HepG2 (cell line): ENCODE data around the gene CLK4. TPM values are rescaled to one million over a fixed set of nuclear protein-coding genes. Genes with fewer than 3 reads are reported as not detected.

Experiments
- ATAC-seq: fragments of 200-7000 bp; cut with Tn5 transposase; 3 replicates; pipeline ENCODE4 v1.9.1; 2020; ENCODE audit warnings: mild to moderate bottlenecking, moderate library complexity
- BruUV-seq: library from RNA; stranded (reverse); fragments of 400-500 nt; replicated peaks from 2 replicates; lab custom pipeline; 2021; lab: Mats Ljungman, UMichigan
- CTCF ChIA-PET: fragments of 300-600 bp; formaldehyde crosslinking; extraction: SDS; loops from one replicate; lab custom pipeline; 2021; ENCODE audit warnings: low total read pairs, inconsistent platforms, low intra/inter-chr PET ratio; lab: Yijun Ruan, JAX
- POLR2A ChIA-PET: fragments of 350-600 bp; sonication (Branson Sonifier 250); formaldehyde crosslinking; loops from one replicate; lab custom pipeline; 2020; ENCODE audit warnings: antibody characterized with exemption, inconsistent platforms; lab: Yijun Ruan, JAX
- DNase-seq: peaks from one replicate; pipeline ENCODE4 v3.0.0-alpha.2; 2015; ENCODE audit warnings: low spot score
- FAIRE-seq: peaks from 3 replicates; lab custom pipeline; 2011; peaks lifted over from hg19 to GRCh38; lab: Jason Lieb, UNC
- H2AFZ ChIP-seq: one replicate; pipeline ENCODE4 v1.6.1; 2011; ENCODE audit warnings: low read length, inconsistent platforms
- H3K27ac ChIP-seq: fragments of 300-600 bp; 3 replicates; pipeline ENCODE4 v1.8.0; 2011; ENCODE audit warnings: mixed run types, mild to moderate bottlenecking, mixed read lengths, low read length, inconsistent platforms; ENCODE audit not compliant: insufficient read depth; ENCODE audit errors: extremely low read length
- H3K27me3 ChIP-seq, 2 experiments: fragments of 200-600 bp in 1 of 2; 2 replicates in 1 of 2; 3 replicates in 1 of 2; pipeline versions ENCODE4 v1.6.0 to v1.8.0; 2011; ENCODE audit warnings: low read length in 2 of 2, mild to moderate bottlenecking in 2 of 2, moderate library complexity in 2 of 2, inconsistent platforms in 1 of 2; ENCODE audit not compliant: insufficient read depth in 2 of 2, control insufficient read depth in 1 of 2
- H3K36me3 ChIP-seq, 2 experiments: fragments of 200-600 bp in 1 of 2; replicated peaks in 1 of 2; 2 replicates in 1 of 2; 3 replicates in 1 of 2; pipeline versions ENCODE4 v1.5.1 to v1.8.0; 2011; ENCODE audit warnings: low read length in 2 of 2, inconsistent platforms in 1 of 2; ENCODE audit not compliant: insufficient read depth in 2 of 2, control insufficient read depth in 1 of 2
- H3K4me1 ChIP-seq: 2 replicates; pipeline ENCODE4 v1.5.1; 2012; ENCODE audit warnings: low read length, inconsistent platforms; ENCODE audit not compliant: insufficient read depth
- H3K4me2 ChIP-seq: 2 replicates; pipeline ENCODE4 v1.6.0; 2011; ENCODE audit warnings: low read depth, low read length, inconsistent platforms
- H3K4me3 ChIP-seq, 3 experiments: fragments of 200-600 bp in 1 of 3; sonication (generic), shearing (Covaris generic) in 1 of 3; replicated peaks in 1 of 3; 2 replicates each; pipeline ENCODE4 v1.5.1; 2011 to 2016; ENCODE audit warnings: low read length in 3 of 3, inconsistent platforms in 2 of 3, low read depth in 2 of 3, mild to moderate bottlenecking in 2 of 3, control low read depth in 1 of 3, mixed read lengths in 1 of 3; ENCODE audit not compliant: insufficient read depth in 1 of 3
- H3K79me2 ChIP-seq: one replicate; pipeline ENCODE4 v1.6.1; 2011; ENCODE audit warnings: low read length, inconsistent platforms; ENCODE audit not compliant: insufficient read depth
- H3K9ac ChIP-seq: 2 replicates; pipeline ENCODE4 v1.6.0; 2011; ENCODE audit warnings: mild to moderate bottlenecking, low read depth, low read length, inconsistent platforms; ENCODE audit not compliant: insufficient read depth
- H3K9me3 ChIP-seq: 2 replicates; pipeline ENCODE4 v1.5.1; 2012; ENCODE audit warnings: mild to moderate bottlenecking, low read length
- H4K20me1 ChIP-seq: 2 replicates; pipeline ENCODE4 v1.6.0; 2011; ENCODE audit warnings: inconsistent platforms, mild to moderate bottlenecking, low read length, moderate library complexity; ENCODE audit not compliant: insufficient read depth
- CBFB ChIP-seq: sonication (generic); formaldehyde crosslinking; IDR thresholded peaks from 2 replicates; pipeline ENCODE4 v1.4.0; 2020; ENCODE audit warnings: missing genetic modification reagents
- ELF4 ChIP-seq: sonication (generic); formaldehyde crosslinking; IDR thresholded peaks from 2 replicates; pipeline ENCODE4 v1.5.0; 2020; ENCODE audit warnings: missing genetic modification reagents, mild to moderate bottlenecking, moderate library complexity, borderline replicate concordance
- HOXA3 ChIP-seq: sonication (generic); formaldehyde crosslinking; IDR thresholded peaks from 2 replicates; pipeline ENCODE4 v1.5.0; 2020; ENCODE audit warnings: missing genetic modification reagents
- KDM1A ChIP-seq: IDR thresholded peaks from 2 replicates; pipeline ENCODE4 v1.6.1; 2016; ENCODE audit warnings: missing compliant biosample characterization
- ZNF468 ChIP-seq: sonication (generic); formaldehyde crosslinking; IDR thresholded peaks from 2 replicates; pipeline ENCODE4 v1.8.0; 2022; ENCODE audit warnings: mild to moderate bottlenecking, moderate library complexity, missing genetic modification reagents
- ZNF510 ChIP-seq: sonication (generic); formaldehyde crosslinking; IDR thresholded peaks from 2 replicates; pipeline ENCODE4 v1.4.0; 2020; ENCODE audit warnings: low read depth, mild to moderate bottlenecking, missing genetic modification reagents
- ZNF678 ChIP-seq: sonication (generic); formaldehyde crosslinking; IDR thresholded peaks from 2 replicates; pipeline ENCODE4 v1.4.0; 2020; ENCODE audit warnings: mild to moderate bottlenecking, missing genetic modification reagents
- ZNF781 ChIP-seq: sonication (generic); formaldehyde crosslinking; IDR thresholded peaks from 2 replicates; pipeline ENCODE4 v1.5.1; 2020; ENCODE audit warnings: borderline replicate concordance, mild to moderate bottlenecking, missing genetic modification reagents; ENCODE audit errors: not compliant biosample characterization
- ZNF782 ChIP-seq: sonication (generic); formaldehyde crosslinking; IDR thresholded peaks from 2 replicates; pipeline ENCODE4 v1.4.0; 2020; ENCODE audit warnings: missing genetic modification reagents, mild to moderate bottlenecking, borderline replicate concordance
- ZSCAN12 ChIP-seq: sonication (generic); formaldehyde crosslinking; IDR thresholded peaks from 2 replicates; pipeline ENCODE4 v1.9.0; 2021; ENCODE audit warnings: mild to moderate bottlenecking, missing genetic modification reagents
- WGBS: methylation state at CpG from one replicate; pipeline ENCODE4 v1.1.6; 2017; ENCODE audit warnings: low lambda C conversion rate; 5-methylcytosine and 5-hydroxymethylcytosine counted together
- in situ Hi-C: cut with HindIII; loops from 2 replicates; pipeline ENCODE4 v1.10.0; 2017; ENCODE audit warnings: low pct_unique_long_range_greater_than_20kb; ENCODE audit not compliant: extremely low pct_ligation_motif_present
- intact Hi-C: fragments of 100-400 bp; cut with micrococcal nuclease; formaldehyde crosslinking; loops from one replicate; pipeline ENCODE4 v1.10.0; 2022; ENCODE audit not compliant: unreplicated experiment
- polyA plus RNA-seq, 8 experiments: library from polyadenylated mRNA; depleted of rRNA in 3 of 8; stranded (reverse) in 7 of 8; unstranded in 1 of 8; fragments of >200 nt; fragmentation: Illumina TruSeq in 4 of 8; extraction: Trizol in 4 of 8; gene quantifications; 2 replicates each; pipeline versions ENCODE4 v1.2.1 to v1.2.3, GENCODE V29; 2011 to 2016; ENCODE audit warnings: low read depth in 4 of 8, missing spikeins in 1 of 8, mixed read lengths in 1 of 8; ENCODE audit not compliant: insufficient read depth in 1 of 8
- total RNA-seq, 5 experiments: library from RNA; depleted of rRNA; stranded (reverse); fragments of >200 nt; fragmentation: Illumina TruSeq; extraction: Trizol; gene quantifications; 2 replicates each; pipeline ENCODE4 v1.2.3, GENCODE V29; 2016; ENCODE audit warnings: low read depth in 1 of 5
- TF ChIP-seq, protein P1 (sequence below), 2 experiments: sonication (generic) in 1 of 2; formaldehyde crosslinking in 1 of 2; IDR thresholded peaks; 2 replicates each; pipeline versions ENCODE4 v1.6.1 to v1.9.0; 2014 to 2022; ENCODE audit warnings: antibody characterized with exemption in 1 of 2, borderline replicate concordance in 1 of 2, inconsistent platforms in 1 of 2, low read depth in 1 of 2, missing genetic modification reagents in 1 of 2
- TF ChIP-seq, protein P2 (sequence below): sonication (generic); formaldehyde crosslinking; IDR thresholded peaks from 2 replicates; pipeline ENCODE4 v1.4.0; 2020; ENCODE audit warnings: missing genetic modification reagents, low read depth, mild to moderate bottlenecking, borderline replicate concordance
- TF ChIP-seq, protein P3 (sequence below): IDR thresholded peaks from 2 replicates; pipeline ENCODE4 v1.6.1; 2016; ENCODE audit warnings: low read depth, borderline replicate concordance
- TF ChIP-seq, protein P4 (sequence below): sonication (generic); formaldehyde crosslinking; IDR thresholded peaks from 2 replicates; pipeline ENCODE4 v1.8.1; 2023; ENCODE audit warnings: missing genetic modification reagents, mild to moderate bottlenecking, borderline replicate concordance
- TF ChIP-seq, protein P5 (sequence below): sonication (generic); formaldehyde crosslinking; IDR thresholded peaks from 2 replicates; pipeline ENCODE4 v1.9.0; 2021; ENCODE audit warnings: missing genetic modification reagents, borderline replicate concordance

The CLK4 gene
- total and polyA plus RNA-seq, 2 of the 13 experiments (the other 11 are each of a cell fraction or from before 2014, with no cell fraction given), result 17.7 to 18.4 TPM

DNA sequence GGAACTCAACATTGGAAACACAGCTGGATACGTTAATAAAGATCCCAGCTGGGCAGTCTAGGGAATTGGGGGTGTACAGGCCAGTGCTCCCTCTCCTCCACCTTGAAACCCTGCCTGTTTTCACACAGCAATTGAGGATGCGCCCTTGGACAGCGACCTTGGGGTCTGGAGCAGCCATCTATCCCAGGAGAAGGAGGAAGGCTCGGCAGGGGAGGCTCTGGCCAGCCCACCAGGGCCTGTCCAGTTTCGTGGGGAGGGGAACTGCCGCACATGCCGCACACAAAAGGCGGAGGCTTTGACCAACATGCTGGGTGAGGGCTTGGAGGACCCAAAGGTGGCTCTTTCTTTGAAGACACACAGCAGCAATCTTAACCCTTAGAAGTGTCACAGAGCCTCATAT, 38.1 kb downstream of the CLK4 start:
- WGBS, result 47% methylated on average over 6 of the region's 8 CpGs
- no peak overlapping the region for H3K27ac ChIP-seq
- no peaks in the 10 kb centered on the region for H3K79me2 ChIP-seq
- H4K20me1 ChIP-seq, result no peaks in the 10 kb centered on the region
- no peaks in the 10 kb centered on the region for H3K4me1 ChIP-seq
- H3K4me3 ChIP-seq, result no peak overlapping the region
- intact Hi-C loops, result no loop called here
- H3K27me3 ChIP-seq, result peaks cover 0 to 24% of the 10 kb centered on the region in 2 experiments; a peak in 1 of 5 replicates
- H3K9me3 ChIP-seq, result no peaks in the 10 kb centered on the region
- CTCF ChIA-PET, result no interaction called here
- no peak for FAIRE-seq
- BruUV-seq, result no TSS peak
- no peaks in the 10 kb centered on the region for H3K36me3 ChIP-seq
- ATAC-seq, result no peak
- in situ Hi-C loops, result no loop called here
- POLR2A ChIA-PET, result no interaction called here
- no peak overlapping the region for H2AFZ ChIP-seq
- no peak overlapping the region for H3K9ac ChIP-seq
- no peak for DNase-seq
- no peak overlapping the region for H3K4me2 ChIP-seq
- no peak for TF ChIP-seq ZNF781
- TF ChIP-seq ZNF678 (CRISPR knock-in tag), result no peak
- TF ChIP-seq CBFB (CRISPR knock-in tag), result no peak
- TF ChIP-seq HOXA3 (CRISPR knock-in tag), result no peak
- TF ChIP-seq, protein P1, sequence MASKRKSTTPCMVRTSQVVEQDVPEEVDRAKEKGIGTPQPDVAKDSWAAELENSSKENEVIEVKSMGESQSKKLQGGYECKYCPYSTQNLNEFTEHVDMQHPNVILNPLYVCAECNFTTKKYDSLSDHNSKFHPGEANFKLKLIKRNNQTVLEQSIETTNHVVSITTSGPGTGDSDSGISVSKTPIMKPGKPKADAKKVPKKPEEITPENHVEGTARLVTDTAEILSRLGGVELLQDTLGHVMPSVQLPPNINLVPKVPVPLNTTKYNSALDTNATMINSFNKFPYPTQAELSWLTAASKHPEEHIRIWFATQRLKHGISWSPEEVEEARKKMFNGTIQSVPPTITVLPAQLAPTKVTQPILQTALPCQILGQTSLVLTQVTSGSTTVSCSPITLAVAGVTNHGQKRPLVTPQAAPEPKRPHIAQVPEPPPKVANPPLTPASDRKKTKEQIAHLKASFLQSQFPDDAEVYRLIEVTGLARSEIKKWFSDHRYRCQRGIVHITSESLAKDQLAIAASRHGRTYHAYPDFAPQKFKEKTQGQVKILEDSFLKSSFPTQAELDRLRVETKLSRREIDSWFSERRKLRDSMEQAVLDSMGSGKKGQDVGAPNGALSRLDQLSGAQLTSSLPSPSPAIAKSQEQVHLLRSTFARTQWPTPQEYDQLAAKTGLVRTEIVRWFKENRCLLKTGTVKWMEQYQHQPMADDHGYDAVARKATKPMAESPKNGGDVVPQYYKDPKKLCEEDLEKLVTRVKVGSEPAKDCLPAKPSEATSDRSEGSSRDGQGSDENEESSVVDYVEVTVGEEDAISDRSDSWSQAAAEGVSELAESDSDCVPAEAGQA (IDR thresholded peaks at IDR 0.05; ENCODE audit: low read depth), result no peak
- TF ChIP-seq, protein P1 (CRISPR knock-in tag; IDR thresholded peaks at IDR 0.05; ENCODE audit: borderline replicate concordance), result no peak
- TF ChIP-seq, protein P2, sequence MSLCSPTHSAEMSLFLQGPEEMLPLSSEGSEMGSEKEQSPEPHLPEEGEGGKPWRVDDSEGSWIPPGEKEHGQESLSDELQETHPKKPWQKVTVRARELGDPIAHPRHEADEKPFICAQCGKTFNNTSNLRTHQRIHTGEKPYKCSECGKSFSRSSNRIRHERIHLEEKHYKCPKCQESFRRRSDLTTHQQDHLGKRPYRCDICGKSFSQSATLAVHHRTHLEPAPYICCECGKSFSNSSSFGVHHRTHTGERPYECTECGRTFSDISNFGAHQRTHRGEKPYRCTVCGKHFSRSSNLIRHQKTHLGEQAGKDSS (CRISPR knock-in tag), result no peak
- no peak for TF ChIP-seq ZNF510 (CRISPR knock-in tag)
- TF ChIP-seq, protein P3, sequence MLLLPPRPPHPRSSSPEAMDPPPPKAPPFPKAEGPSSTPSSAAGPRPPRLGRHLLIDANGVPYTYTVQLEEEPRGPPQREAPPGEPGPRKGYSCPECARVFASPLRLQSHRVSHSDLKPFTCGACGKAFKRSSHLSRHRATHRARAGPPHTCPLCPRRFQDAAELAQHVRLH (CRISPR knock-in tag), result no peak
- no peak for TF ChIP-seq ZNF782 (CRISPR knock-in tag)
- no peak for TF ChIP-seq KDM1A (CRISPR knock-in tag)
- TF ChIP-seq ZSCAN12 (CRISPR knock-in tag), result no peak
- no peak for TF ChIP-seq ELF4 (CRISPR knock-in tag)
- TF ChIP-seq, protein P4, sequence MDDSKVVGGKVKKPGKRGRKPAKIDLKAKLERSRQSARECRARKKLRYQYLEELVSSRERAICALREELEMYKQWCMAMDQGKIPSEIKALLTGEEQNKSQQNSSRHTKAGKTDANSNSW, result no peak
- TF ChIP-seq, protein P5, sequence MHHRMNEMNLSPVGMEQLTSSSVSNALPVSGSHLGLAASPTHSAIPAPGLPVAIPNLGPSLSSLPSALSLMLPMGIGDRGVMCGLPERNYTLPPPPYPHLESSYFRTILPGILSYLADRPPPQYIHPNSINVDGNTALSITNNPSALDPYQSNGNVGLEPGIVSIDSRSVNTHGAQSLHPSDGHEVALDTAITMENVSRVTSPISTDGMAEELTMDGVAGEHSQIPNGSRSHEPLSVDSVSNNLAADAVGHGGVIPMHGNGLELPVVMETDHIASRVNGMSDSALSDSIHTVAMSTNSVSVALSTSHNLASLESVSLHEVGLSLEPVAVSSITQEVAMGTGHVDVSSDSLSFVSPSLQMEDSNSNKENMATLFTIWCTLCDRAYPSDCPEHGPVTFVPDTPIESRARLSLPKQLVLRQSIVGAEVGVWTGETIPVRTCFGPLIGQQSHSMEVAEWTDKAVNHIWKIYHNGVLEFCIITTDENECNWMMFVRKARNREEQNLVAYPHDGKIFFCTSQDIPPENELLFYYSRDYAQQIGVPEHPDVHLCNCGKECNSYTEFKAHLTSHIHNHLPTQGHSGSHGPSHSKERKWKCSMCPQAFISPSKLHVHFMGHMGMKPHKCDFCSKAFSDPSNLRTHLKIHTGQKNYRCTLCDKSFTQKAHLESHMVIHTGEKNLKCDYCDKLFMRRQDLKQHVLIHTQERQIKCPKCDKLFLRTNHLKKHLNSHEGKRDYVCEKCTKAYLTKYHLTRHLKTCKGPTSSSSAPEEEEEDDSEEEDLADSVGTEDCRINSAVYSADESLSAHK, result no peak
- no peak for TF ChIP-seq ZNF468 (CRISPR knock-in tag)
